Measurements from ENCODE around the gene IMMP2L.

- TF ChIP-seq CTCF (conservative IDR thresholded peaks at IDR 0.05) (no peak), ZFX (IDR thresholded peaks at IDR 0.05) (no peak)
Observed at GRCh38 chr7:110779339-110779738, 783.0 kb downstream of the IMMP2L start.

Data from C4-2B (cell line).